Calu3 (cell line): ENCODE data around the gene INO80E. TPM values are rescaled to one million over a fixed set of nuclear protein-coding genes. Genes with fewer than 3 reads are reported as not detected.

ENCODE experiments used
- BruUV-seq: library from RNA; stranded (reverse); fragments of 400-500 nt; replicated peaks from 2 replicates; lab custom pipeline; 2021; lab: Mats Ljungman, UMichigan
- CTCF ChIA-PET: fragments of 300-600 bp; sonication (Branson Sonifier 250); formaldehyde crosslinking; loops from one replicate; lab custom pipeline; 2022; ENCODE audit warnings: antibody characterized with exemption; lab: Charles Lee
- DNase-seq: peaks from one replicate; pipeline ENCODE4 v3.0.0; 2022
- H3K27ac Mint-ChIP-seq: one replicate; pipeline ENCODE4 v1.8.0; 2022; ENCODE audit warnings: mixed read lengths; ENCODE audit not compliant: unreplicated experiment
- H3K27me3 Mint-ChIP-seq: one replicate; pipeline ENCODE4 v1.8.0; 2022; ENCODE audit warnings: mixed read lengths; ENCODE audit not compliant: unreplicated experiment
- H3K36me3 Mint-ChIP-seq: one replicate; pipeline ENCODE4 v1.8.0; 2022; ENCODE audit warnings: mild to moderate bottlenecking, moderate library complexity, mixed read lengths; ENCODE audit not compliant: insufficient read depth, unreplicated experiment
- H3K4me1 Mint-ChIP-seq: one replicate; pipeline ENCODE4 v1.8.0; 2022; ENCODE audit warnings: mild to moderate bottlenecking, low read depth, mixed read lengths; ENCODE audit not compliant: unreplicated experiment
- H3K4me3 Mint-ChIP-seq: one replicate; pipeline ENCODE4 v1.8.0; 2022; ENCODE audit warnings: mild to moderate bottlenecking, low read depth, moderate library complexity, mixed read lengths; ENCODE audit not compliant: unreplicated experiment
- H3K9me3 Mint-ChIP-seq: one replicate; pipeline ENCODE4 v1.8.0; 2022; ENCODE audit warnings: low read depth, mixed read lengths; ENCODE audit not compliant: unreplicated experiment
- intact Hi-C: fragments of 100-400 bp; cut with micrococcal nuclease; formaldehyde crosslinking; loops from one replicate; pipeline ENCODE4 v1.10.0; 2022; ENCODE audit not compliant: unreplicated experiment
- total RNA-seq: library from RNA; stranded (reverse); gene quantifications from 2 replicates; pipeline ENCODE4 v1.2.3, GENCODE V29; 2022
- TF ChIP-seq, protein P1 (sequence below): fragments of 200-600 bp; IDR thresholded peaks from one replicate; pipeline ENCODE4 v1.8.0; 2022; ENCODE audit warnings: antibody characterized with exemption; ENCODE audit not compliant: unreplicated experiment

INO80E gene
- total RNA-seq, 1 experiment from 2014 or later, result 107 TPM

DNA sequence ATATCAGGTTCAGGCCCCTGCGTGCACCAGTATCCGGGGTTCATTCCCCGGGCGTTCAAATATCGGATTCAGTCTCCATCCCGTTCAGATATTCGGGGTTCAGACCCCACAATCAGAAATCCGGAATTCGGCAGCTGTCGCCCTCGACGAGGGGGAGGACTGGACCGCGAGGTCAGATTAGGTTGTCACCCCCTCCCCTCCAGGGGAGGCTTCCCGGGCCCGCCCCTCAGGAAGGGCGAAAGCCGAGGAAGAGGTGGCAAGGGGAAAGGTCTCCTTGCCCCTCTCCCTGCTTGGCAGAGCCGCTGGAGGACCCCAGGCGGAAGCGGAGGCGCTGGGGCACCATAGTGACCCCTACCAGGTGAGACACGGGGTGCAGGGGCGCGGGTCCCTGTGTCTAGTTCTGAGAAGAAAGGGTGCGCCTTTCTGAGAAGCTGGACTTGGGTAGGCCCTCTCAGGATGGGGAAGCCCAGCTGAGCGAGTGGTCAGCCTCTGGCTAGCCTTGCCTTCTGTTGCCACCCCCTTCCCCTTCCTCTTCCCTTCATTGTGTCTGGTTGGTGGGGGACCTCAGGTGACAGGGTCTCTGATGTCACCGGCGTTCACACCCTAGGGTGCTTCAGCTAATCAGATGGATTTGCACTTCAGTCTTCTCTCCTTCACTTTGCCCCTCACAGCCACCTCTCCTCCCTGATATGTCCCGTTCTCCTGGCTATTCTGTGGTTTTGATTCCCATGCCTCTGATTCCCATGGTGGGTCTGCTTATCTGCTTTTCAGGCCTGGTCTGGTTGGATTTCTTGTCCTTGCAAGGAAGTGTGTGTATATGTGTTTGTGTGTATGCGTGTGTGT, 21.5 kb upstream of the INO80E start:
- CTCF ChIA-PET, result interaction anchor here (0.6 to 1.4 kb wide), 3 partner anchors 31 to 248 kb away, joined by 6 to 10 read pairs (median 6); partner anchors contain the start of genes ASPHD1 and SEZ6L2
- TSS peak; percentile 66 for BruUV-seq
- peak; percentile 32 for DNase-seq

GRCh38 chr16:29975134-29975538, 20.9 kb upstream of the INO80E start:
- DNase-seq, result no peak
- BruUV-seq, result TSS peak; percentile 39
- no peaks in the 10 kb centered on the region for H3K27me3 Mint-ChIP-seq
- peak overlapping the region; percentile 89 for H3K27ac Mint-ChIP-seq
- H3K9me3 Mint-ChIP-seq, result no peaks in the 10 kb centered on the region
- peaks cover 26% of the 10 kb centered on the region for H3K4me1 Mint-ChIP-seq
- intact Hi-C loops, result loop anchor here (10.0 kb wide), 1 partner anchor 50 kb away; the partner anchor contains the start of gene KCTD13
- H3K36me3 Mint-ChIP-seq, result peaks cover 59% of the 10 kb centered on the region
- CTCF ChIA-PET, result interaction anchor here (0.6 to 1.9 kb wide), 4 partner anchors 9 to 248 kb away, joined by 3 to 6 read pairs (median 4); no protein-coding TSS in a partner anchor
- H3K4me3 Mint-ChIP-seq, result peak overlapping the region; percentile 85
- TF ChIP-seq, protein P1, sequence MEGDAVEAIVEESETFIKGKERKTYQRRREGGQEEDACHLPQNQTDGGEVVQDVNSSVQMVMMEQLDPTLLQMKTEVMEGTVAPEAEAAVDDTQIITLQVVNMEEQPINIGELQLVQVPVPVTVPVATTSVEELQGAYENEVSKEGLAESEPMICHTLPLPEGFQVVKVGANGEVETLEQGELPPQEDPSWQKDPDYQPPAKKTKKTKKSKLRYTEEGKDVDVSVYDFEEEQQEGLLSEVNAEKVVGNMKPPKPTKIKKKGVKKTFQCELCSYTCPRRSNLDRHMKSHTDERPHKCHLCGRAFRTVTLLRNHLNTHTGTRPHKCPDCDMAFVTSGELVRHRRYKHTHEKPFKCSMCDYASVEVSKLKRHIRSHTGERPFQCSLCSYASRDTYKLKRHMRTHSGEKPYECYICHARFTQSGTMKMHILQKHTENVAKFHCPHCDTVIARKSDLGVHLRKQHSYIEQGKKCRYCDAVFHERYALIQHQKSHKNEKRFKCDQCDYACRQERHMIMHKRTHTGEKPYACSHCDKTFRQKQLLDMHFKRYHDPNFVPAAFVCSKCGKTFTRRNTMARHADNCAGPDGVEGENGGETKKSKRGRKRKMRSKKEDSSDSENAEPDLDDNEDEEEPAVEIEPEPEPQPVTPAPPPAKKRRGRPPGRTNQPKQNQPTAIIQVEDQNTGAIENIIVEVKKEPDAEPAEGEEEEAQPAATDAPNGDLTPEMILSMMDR, result no peak

More for the DNA sequence above, 21.5 kb upstream of the INO80E start:
- Mint-ChIP-seq H3K27ac (peak overlapping the region; percentile 89), H3K4me3 (peak overlapping the region; percentile 85), H3K27me3 (no peaks in the 10 kb centered on the region), H3K36me3 (peaks cover 60% of the 10 kb centered on the region), H3K9me3 (no peaks in the 10 kb centered on the region), H3K4me1 (peaks cover 26% of the 10 kb centered on the region)
- intact Hi-C loops, result loop anchor here (10.0 kb wide), 1 partner anchor 50 kb away; the partner anchor contains the start of gene KCTD13
- TF ChIP-seq, protein P1, result no peak

DNA sequence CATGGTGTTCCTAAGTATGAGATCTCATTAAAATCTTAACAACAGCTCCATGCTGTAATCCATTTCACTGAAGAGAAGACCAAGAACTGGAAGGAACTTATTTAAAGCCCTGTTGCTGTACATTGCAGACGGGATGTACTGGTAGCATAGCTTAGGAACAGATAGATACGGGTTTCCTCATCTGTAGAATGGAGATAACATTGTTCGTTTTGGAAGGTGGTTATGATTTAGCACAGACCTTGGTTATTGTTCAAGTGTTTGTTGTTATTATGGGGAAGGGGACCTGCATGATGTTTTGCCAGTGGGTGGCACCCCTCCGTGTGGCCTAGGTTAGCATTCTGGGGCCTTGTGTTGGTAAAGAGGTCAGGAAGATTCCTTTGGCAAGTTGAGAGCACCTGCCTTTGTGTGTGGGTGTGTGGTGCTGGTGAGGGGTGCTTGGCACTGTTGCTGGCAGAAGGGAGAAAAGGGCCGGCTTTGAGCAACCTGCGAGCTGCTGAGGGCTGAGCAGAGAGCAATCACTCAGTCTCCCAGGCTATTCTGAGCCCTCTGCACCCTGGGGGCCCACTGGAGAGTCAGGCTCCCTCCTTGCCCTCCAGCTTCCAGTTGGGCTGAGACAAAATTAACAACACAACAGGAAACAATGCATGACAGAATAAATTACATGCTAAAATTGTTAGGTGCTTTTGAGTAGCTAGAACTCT, 20.1 kb upstream of the INO80E start:
- DNase-seq, result no peak
- TF ChIP-seq, protein P1, result no peak
- Mint-ChIP-seq H3K4me3 (peak overlapping the region; percentile 85), H3K4me1 (peaks cover 26% of the 10 kb centered on the region), H3K9me3 (no peaks in the 10 kb centered on the region), H3K36me3 (peaks cover 58% of the 10 kb centered on the region), H3K27me3 (no peaks in the 10 kb centered on the region), H3K27ac (no peak overlapping the region)
- intact Hi-C loops, result loop anchor here (10.0 kb wide), 1 partner anchor 51 kb away; the partner anchor contains the start of gene KCTD13
- BruUV-seq, result no TSS peak
- CTCF ChIA-PET, result interaction anchor here (0.8 to 1.9 kb wide), 3 partner anchors 8 to 29 kb away, joined by 3 to 6 read pairs (median 3); no protein-coding TSS in a partner anchor
